GM18519 (cell line): ENCODE data around the gene HOXD11.

Experiments used
- ATAC-seq: cut with Tn5 transposase; IDR thresholded peaks from one replicate; pipeline ENCODE4 v1.9.1; 2021; ENCODE audit warnings: mild to moderate bottlenecking, moderate library complexity; ENCODE audit not compliant: unreplicated experiment, low FRiP score

The HOXD11 gene

DNA sequence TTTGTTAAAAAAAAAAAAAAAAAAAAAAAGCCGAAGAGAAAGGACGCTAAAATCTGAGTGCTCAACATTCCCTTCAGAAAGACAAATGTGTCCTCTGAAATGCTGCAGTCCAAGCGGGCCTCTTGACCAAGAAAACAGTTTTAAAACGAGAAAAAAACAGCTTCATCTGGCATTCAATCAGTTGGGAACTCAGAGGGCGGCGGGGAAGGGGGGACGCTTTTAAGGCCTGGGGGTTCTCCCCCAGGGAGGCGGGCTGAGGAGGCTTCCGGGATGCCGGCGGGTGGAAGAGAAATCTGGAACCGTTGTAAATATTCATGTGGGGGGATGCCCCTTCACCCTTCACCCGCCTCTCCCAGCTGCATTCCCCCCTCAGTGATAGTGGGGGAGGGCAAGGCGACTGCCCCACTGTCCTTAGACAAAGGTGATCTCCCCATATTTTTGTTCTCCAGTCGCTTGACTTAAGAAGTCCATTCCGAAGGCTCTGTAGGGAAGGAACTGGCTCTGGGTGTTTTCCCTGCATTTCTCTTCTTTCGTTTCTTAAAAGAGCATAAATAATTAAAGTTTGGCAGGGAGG is 3.3 kb upstream of the HOXD11 start:
- no peak for ATAC-seq

GRCh38 chr2:176104316-176105077 is 2.6 kb upstream of the HOXD11 start:
- no peak for ATAC-seq

GRCh38 chr2:176105078-176105729 is 1.9 kb upstream of the HOXD11 start:
- no peak for ATAC-seq

GRCh38 chr2:176105730-176106580 is 1.1 kb upstream of the HOXD11 start:
- no peak for ATAC-seq

DNA sequence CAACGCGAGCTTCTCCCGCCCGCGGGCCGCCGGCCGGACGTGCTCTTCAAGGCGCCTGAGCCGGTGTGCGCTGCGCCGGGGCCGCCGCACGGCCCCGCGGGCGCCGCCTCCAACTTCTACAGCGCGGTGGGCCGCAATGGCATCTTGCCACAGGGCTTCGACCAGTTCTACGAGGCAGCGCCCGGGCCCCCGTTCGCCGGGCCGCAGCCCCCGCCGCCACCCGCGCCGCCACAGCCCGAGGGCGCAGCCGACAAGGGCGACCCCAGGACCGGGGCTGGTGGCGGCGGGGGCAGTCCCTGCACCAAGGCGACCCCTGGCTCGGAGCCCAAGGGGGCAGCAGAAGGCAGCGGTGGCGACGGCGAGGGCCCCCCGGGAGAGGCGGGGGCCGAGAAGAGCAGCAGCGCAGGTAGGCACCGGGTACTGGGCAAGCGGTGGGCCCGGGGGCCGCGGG is 676 bp downstream of the HOXD11 start:
- ATAC-seq = no peak

GRCh38 chr2:176109192-176109901 is 2.3 kb downstream of the HOXD11 start:
- no peak for ATAC-seq

DNA sequence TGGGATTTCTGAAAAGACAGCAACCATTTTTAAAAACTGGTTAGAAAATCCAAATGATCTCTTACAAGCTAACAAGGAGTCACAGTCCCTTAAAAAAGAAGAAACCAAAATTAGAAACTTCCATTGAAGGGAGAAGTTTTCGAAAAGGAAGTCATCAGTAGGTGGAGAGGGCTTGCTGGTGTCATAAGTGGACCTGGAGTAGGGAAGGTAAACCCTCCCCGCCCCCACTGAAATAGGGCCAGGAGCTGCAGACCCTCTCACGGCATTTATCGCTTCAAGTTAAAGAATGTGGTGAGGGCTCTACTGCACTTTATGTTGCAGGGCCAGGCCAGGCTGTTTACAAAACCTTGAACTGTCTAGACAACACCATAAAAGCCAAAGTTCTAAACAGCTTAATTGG is 2.9 kb downstream of the HOXD11 start:
- ATAC-seq = no peak

- ATAC-seq = no peak
These were observed 3.6 kb downstream of the HOXD11 start for GRCh38 chr2:176110415-176111308.

- ATAC-seq = no peak
These were observed 4.2 kb downstream of the HOXD11 start for GRCh38 chr2:176111309-176111663.

GRCh38 chr2:176111846-176112374 is 4.8 kb downstream of the HOXD11 start:
- ATAC-seq = no peak

DNA sequence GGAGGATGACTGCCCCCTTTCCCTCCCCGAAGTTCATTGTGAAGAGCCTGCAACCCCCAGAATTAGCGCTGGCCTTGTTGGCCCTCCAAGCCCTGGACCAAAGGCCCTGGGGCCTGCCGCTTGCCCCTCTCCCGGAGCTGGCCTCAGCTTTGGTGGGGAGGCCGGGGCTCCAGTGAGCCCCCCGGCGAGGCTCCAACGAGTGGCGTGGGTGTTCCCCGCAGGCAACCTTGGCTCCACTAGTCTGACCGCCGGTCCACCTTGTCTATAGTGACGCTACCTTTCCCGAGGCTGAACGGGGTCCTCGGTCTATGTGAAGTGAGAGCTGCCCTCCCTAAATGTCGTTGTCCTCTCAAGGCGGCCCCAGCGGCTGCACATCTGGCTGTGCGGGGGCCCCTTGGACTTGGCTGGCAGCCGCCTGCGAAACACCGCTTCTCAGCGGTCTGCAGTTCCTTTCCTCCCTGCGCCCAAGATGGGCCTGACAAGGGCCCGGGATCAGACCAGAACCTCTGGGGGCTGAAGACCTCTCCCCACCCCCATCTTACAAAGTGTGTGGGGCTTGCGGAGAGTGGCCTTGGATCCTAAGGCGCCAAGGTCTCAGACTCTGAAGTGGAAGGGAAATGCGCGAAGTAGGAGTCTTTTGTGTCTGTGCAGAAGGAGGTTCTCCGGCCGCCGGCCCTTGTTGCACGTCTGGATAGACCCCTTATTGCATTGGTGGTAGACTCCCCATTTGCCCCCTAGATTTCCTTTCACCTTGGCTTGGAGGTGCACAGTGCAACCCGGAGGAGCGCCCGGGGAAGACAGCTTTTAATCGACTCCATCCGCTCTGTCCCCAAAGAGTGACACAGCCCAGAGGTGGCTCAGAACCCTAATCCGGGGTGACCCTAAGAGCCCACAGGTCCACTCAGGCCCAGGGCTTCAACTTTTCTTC is 5.6 kb downstream of the HOXD11 start:
- ATAC-seq = no peak

DNA sequence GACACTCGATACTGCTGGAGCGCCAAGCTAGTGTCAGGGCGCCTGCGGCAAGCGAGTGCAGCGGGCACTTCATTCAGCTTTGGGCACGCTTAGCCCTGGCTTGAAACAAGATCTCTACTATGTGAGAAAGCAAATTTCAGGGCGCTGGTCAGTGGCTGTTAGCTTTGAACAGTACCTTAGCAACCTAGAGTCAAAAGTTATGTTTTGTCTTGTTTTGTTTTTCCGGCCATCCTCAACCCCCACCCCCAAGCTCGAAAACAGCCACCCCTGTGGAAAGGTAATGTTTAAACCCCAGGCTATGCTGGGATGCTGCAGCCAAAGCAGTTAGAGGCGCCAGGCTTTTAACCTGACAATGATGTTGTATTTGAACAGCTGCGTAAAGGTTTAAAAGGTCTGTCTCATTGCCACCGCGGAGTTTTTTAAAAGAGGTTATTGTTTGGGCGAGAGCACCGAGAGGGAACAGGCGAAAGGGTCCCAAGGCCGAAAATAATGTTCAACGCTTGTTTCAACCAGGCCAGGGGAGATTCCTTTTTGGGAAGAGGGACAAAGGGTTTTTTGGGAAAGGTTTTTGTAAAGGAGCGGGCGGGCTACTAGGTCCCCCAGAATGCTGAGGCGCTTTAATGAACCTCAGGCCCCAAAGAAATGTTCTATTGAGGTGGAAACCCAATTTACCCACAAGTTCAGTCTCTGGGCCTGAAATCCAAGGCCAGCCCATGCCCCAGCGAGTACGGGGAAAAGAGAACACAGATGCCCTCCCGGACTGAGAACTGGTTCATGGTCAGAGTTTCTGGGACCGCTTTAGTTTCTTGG is 7.2 kb downstream of the HOXD11 start:
- ATAC-seq = no peak

GRCh38 chr2:176114930-176115625 is 8.0 kb downstream of the HOXD11 start:
- no peak for ATAC-seq

DNA sequence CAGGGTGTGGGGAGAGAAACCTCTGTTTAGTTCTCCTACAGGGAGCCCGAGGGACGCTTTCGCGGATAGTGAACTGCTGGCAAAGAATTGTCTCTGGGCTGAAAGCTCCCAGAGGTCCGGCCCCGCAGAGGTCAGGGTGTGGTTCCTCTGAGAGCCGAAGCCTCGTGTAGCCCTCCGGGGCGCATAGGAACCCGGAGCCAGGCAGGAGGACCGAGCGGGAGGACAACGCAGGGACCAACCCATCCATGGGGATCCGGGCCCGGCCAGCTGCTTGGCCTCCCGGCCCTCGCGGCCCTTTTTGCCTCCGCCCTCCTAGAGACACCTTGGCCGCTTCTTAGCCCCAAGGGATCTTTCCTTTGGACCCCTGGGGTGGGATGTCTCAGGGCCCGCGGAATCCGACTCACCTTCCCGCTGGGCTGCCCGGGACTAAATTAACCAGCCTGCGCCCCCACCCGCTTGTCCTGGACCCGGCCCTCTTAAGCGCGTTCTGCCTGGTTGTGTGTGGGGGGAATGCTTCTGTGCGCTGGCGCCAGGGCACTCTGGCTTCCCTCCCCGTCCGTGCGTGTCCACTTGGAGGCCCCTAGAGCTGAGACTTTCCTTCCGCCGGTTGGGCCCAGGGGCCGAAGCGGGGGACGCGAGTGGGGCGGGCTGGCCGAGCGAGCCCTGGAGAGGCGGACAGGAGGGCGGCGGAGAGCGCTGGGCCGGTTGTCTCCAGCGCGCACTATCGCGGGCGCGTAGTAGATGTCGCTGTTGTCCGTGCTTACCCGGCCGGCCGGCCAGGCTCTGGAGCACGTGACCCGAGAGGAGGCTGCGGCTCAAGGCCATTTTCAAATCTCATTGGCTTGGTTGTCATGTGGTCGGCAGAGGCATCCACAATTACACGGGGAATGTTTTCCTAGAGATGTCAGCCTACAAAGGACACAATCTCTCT is 9.1 kb downstream of the HOXD11 start, which contains the start of gene HOXD10:
TSS of gene HOXD10 (plus strand) at position 896 of the 931 bp plus-strand sequence. CDS start 56 bp downstream, outside the sequence.
- no peak for ATAC-seq

- ATAC-seq = no peak
These were observed 10.2 kb downstream of the HOXD11 start for GRCh38 chr2:176117162-176117822.
